NCI-H146 (cell line): ENCODE measurements around the gene MAG.

Source experiments
- DNase-seq: peaks from one replicate; lab custom pipeline; 2025; lab: John Stamatoyannopoulos, UW

MAG gene

DNA sequence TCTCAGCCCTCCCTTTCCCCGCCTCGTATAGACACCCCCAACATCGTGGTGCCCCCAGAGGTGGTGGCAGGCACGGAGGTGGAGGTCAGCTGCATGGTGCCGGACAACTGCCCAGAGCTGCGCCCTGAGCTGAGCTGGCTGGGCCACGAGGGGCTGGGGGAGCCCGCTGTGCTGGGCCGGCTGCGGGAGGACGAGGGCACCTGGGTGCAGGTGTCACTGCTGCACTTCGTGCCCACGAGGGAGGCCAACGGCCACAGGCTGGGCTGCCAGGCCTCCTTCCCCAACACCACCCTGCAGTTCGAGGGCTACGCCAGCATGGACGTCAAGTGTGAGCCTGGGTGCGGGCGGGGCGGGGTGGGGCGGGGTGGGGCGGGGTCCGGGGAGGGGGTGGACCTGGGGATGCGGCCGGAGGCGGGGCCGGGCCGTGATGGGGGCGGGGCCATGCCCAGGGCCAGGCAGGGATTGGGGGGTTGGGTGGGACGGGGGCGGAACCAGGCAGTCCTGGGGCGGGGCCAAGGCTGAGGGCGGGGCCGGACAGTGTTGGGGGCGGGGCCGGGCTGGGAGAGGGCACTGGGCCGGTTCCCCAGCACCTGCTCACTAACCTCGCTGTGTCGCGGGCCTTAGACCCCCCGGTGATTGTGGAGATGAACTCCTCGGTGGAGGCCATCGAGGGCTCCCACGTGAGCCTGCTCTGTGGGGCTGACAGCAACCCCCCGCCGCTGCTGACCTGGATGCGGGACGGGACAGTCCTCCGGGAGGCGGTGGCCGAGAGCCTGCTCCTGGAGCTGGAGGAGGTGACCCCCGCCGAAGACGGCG, 7.8 kb downstream of the MAG start:
- DNase-seq, result no peak

DNA sequence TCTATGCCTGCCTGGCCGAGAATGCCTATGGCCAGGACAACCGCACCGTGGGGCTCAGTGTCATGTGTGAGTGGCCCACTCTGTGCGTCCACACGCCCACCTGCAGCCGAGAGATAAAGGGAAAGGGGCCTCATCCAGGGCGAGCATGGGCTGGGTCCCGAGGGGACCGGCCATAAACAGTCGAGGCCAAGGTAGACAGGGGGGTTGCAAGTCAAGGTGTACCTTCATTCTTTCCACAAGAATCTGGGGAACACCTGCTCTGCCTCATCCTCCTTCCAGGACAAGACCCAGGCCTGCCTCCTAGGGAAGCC, 8.3 kb downstream of the MAG start:
- no peak for DNase-seq

DNA sequence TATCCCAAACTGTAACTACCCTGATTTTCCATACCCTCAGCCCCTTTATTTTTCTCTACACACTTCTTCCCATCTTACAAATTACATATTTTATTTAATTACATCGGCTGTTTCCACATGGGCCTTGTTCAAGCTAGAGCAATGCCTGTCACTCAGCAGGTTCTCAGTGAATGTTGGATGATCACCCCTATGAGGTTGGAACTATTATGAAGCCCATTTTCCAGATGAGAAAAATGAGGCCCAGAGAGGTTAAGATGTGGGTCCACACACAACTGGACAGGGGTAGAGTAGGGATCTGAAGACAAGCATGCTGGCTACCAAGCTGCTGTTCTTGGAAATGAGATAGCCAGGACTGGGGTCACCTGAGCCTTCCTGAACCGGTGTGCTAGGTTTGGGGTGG, 10.0 kb downstream of the MAG start:
- DNase-seq, result no peak

DNA sequence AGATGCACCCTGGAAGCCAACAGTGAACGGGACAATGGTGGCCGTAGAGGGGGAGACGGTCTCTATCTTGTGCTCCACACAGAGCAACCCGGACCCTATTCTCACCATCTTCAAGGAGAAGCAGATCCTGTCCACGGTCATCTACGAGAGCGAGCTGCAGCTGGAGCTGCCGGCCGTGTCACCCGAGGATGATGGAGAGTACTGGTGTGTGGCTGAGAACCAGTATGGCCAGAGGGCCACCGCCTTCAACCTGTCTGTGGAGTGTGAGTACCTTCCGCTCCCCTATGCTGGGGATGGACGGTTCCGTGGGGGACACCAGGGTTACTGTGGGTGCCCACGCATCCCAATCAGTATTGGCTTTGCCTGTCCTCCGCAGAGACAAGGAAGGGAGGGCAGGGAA, 10.5 kb downstream of the MAG start:
- DNase-seq, result no peak

DNA sequence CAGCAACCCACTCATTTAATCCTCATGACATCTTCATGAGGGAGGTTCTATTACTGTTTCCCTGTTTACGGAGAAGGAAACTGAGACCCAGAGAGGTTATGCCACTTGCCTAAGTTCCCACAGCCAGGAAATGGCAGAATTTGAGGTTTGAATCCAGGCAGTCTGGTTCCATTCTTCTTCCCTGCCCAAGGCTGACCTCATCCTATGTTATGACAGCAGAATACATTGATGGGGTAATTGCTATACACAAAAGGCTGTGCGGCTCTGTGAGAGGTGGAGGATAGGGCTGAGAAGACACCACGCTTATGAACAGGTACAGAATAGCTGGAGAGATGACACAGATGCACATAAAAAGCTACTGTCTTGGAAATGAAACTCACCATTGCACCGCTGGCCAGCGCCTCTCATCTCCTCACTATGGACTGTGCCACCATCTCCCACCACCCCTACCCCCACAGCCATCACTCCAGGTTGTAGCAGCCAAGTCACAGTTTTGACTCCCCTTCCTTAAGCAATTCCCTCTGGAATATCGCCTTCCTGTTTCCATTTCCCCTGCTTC, 11.5 kb downstream of the MAG start:
- DNase-seq, result no peak

DNA sequence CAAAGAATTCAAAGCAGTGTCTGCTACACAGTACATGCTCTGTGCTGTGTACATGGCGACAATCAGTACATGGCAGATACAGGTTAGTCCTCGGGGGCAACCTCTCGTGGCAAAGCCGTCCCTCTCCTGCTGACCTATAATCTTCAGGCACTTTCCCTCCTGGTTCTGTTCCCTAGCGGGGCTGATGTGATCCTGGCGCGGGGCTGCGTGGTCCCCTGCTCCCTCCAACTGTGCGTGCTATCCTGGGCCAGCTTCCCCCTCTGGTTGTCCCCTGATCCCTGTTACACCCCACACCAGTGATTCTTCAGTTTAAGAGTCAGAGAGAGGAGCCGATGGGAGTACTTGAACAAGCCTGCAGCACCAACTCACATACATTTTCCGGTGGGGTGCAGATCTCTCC, 12.1 kb downstream of the MAG start:
- DNase-seq, result no peak

DNA sequence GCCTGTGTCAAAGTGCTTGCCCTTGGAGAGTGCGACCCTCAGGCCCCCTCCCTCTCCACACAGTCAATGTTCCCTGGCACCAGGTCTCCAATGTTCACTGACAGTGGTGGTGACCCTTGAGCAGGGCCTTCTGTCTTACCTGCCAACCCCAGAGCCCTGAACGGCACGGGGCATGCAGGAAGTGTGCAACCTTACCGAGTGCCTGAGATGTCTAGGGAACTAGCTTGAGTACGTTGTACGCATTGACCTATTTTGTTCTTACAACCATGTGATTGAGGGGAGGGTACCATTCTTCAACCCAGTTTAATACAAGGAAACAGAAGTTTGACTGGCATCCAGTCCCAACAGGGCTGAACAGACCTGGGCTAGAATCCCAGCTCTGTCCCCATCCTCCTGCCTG, 13.2 kb downstream of the MAG start:
- DNase-seq, result no peak

DNA sequence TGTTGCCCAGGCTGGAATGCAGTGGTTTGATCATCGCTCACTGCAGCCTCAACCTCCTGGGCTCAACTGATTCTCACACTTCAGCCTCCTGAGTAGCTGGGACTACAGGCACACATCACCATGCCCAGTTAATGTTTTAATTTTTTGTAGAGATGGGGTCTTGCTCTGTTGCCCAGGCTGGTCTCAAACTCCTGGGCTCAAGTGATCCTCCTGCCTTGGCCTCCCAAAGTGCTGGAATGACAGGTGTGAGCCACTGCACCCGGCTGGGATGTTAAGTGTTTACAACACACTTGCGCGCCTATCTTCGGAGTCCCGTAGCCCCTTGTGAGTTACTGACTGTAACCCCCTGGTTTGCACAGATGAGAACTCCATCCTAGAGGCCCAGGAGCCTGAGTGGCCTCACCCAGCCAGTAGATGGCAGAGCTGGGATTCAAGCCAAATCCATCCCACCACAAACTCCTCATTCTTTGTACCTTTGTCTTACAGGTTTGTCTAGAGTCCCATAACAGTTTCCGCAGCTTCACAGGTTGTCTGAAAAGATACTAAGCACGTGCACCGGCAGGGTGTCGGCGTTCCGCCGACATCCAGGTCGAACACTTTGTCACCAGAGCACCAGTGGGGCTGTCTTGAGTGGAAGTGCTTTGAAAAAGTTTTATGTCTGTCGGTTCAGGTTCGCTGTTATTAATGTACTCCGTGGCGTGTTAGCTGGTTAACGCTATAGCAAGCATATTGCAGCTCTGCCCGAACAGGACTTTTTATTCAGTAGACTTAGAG, 14.7 kb downstream of the MAG start:
- no peak for DNase-seq

DNA sequence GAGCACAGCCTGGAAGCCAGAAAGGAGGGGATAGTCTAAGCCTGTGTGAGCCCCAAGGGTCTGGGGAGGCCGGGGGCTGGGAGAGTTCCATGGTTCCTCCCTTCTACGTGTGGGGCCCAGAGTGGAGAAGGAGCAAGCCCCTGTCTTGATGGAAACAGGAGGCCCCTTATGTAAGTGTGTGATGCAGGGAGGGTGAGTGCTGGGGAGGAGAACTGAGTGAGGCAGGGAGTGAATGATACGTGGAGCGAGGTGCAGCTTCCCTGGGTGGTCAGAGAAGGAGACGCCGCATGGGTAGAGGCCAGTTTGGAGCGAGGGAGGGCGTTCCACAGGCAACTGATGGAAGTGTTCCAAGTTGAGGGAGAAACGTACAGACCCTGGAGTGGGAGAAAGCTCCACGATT, 16.0 kb downstream of the MAG start:
- DNase-seq, result no peak

DNA sequence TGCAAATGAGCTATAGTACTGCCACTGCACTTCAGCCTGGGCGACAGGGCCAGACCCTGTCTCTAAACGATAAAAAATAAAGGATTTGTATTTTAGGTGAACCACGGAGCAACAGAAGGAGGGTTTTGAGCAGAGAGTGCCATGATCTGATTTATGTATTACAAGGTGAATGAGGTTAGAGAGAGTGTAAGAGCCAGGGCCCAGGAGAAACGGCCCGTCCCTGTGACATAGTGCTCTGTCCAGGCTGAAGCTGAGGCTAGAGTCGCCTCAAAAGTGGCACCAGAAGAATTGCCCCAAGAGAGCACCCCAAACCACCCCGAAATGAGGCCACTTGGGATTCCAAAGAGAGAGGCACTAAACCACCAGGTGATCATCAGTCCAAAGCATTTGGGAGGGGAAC, 16.9 kb downstream of the MAG start:
- DNase-seq, result no peak

DNA sequence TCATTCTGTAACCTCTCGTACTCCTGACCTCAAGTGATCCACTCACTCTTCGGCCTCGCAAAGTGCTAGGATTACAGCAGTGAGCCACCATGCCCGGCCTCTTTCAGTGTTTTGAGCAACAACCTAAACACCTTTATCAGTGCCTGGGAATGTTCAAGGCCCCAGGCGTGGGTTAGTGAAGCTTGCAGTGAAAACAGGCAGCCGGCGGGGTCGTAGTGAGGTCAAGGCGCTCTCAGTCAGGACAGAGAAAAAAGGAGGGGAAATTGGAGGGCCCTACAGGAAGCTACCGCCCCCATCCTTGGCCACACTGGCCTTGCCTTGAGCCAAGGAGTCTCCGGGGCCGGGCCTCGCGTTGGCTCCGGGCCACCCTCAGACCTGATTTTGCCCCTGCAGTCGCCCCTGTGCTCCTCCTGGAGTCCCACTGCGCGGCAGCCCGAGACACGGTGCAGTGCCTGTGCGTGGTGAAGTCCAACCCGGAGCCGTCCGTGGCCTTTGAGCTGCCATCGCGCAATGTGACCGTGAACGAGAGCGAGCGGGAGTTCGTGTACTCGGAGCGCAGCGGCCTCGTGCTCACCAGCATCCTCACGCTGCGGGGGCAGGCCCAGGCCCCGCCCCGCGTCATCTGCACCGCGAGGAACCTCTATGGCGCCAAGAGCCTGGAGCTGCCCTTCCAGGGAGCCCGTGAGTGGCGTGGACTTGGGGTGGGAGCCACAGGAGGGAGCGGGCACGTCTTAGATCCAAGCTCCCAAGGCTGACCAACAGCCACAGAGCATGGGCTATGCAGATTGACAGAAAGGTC, 17.7 kb downstream of the MAG start:
- DNase-seq, result no peak

DNA sequence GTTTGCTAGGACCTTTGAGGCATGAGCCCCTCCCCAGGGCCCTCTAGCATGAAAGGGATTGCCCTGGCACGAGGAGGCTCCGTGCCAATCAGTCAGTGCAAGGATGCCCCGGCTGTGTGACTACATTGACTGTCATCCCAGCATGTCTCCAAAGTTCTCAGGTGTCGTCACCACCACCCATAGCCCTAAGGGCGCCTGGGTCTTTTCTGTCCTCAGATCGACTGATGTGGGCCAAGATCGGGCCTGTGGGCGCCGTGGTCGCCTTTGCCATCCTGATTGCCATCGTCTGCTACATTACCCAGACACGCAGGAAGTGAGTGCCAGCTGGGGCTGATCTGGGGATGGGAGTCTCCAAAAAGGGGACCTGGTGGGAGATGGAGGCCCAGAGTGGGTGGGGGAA, 18.4 kb downstream of the MAG start:
- DNase-seq, result no peak

DNA sequence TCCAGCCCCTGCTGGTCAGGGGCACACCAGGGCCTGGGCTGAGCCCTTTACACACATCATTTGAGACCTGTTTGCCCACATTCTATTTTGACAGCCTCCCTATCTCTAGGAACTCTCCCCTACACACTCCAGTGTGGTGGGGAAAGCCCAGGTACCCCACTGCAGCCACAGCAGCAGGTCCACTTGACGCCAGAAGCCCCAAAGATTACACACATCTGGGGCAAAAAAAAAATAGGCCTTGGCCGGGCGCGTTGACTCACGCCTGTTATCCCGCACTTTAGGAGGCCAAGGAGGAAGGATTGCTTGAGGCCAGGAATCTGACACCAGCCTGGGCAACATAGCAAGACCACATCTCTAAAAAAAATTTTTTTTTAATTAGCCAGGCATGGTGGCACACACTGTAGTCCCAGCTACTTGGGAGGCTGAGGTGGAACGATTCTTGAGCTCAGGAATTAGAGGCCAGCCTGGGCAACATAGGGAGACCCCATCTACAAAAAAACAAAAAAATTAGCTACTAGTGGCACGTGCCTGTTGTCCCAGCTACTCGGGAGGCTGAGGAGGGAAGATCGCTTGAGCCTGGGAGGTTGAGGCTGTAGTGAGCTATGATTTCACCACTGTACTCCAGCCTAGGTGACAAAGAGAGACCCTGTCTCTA, 19.0 kb downstream of the MAG start:
- no peak for DNase-seq

DNA sequence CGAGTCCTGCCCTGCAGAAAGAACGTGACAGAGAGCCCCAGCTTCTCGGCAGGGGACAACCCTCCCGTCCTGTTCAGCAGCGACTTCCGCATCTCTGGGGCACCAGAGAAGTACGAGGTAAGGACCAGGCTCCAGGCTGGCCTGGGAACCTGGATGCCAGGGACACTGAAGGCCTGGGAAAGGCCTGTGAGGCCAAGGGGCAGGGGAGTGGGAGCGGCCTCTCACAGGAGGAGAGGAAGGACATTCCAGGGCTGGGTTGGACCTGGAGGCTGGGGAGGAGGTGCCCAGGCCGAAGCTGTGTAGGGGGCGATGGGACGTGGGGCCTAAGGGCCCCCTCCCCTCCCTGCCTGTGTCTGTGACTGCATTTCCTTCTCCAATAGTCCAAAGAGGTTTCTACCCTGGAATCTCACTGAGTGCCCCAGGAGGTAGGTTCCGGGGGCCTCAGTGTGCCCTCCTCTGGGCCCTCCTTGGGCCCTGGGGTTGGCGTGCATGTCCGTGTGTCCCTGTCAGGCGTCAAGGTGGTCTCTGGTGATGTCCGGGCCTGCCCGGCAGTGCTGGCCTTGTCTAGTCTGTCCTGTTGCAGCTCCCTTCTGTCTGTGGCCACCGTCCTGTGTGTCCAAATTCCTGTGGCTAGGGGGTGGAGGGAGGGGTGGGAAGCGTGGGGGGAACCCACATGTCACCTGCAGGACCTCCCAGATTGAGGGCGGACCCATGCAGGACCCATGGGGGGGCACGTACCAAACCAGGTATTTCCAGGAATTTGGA, 20.1 kb downstream of the MAG start:
- no peak for DNase-seq

DNA sequence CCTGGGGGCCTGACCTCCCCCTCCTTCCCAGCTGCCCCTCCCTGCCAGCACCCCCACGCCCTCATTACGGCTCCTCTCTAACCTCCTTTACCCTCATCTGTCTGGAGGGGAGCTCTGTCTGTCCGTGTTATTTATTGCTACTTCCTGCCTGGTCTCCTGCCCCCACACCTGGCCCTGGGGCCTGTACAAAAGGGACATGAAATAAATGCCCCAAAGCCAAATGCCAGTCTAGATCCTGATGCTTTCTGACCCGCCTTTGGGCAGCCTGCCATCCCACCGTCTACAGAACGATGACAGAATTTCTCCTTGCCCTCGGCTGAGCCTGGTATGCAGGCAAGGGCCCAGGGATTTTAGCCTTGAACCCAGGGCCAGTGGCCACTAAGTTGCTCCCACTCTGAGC, 21.6 kb downstream of the MAG start:
- DNase-seq, result no peak

DNA sequence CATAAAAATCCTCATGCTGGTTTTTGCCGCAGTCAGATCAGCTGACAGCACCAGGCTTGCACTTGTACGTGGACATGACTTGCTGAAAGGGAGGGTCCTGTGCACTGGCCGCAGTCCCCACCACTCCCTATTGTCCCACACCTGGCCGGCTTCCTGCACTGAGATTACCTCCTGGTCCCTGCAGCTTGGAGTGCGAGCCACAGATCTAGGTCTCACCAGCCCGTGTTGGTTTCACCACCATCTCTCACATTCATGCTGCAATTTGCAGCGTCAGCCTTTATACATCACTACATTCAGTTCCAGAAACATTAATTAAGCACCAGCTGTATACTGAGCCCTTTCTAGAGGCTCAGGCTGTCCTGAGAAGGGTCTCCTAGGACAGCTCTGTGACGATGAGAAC, 22.1 kb downstream of the MAG start:
- no peak for DNase-seq

DNA sequence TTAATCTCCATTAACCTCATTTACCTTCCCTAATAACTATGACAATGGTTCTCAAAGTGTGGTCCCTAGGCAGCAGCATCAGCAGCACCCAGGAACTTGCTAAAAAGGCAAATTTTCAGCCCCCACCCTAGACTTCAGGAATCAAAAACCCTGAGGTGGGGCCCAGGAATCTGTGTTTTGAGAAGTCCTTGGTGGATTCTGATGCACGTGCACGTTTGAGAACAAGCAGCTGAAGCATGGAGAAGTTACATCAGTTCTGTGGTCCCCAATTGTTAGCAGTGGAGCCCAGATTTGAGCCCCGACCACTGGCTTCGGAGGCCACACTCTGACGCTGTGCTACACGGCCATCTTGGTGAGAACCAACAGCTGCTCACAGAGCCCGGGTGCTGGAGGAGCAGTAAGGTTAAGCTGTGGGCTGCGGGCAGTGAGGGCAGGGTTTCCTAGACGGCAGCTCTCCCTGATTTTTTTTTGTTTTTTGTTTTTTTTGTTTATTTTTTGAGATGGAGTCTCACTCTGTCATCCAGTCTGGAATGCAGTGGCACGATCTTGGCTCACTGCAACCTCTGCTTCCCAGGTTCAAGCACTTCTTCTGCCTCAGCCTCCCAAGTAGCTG, 23.0 kb downstream of the MAG start:
- DNase-seq, result no peak

DNA sequence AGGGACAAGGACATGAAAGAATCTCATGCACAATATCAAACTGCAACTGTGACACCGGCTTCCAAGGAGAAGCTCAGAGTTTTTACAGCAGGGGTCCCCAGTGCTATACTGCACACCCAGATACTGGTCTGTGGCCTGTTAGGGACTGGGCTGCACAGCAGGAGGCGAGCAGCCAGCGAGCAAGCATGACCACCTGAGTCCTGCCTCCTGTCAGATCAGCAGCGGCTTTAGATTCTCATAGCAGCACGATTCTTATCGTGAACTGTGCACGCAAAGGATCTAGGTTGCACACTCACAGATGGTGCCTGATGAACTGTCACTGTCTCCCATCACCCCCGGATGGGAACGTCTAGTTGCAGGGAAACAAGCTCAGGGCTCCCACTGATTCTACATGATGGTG, 23.9 kb downstream of the MAG start:
- no peak for DNase-seq

DNA sequence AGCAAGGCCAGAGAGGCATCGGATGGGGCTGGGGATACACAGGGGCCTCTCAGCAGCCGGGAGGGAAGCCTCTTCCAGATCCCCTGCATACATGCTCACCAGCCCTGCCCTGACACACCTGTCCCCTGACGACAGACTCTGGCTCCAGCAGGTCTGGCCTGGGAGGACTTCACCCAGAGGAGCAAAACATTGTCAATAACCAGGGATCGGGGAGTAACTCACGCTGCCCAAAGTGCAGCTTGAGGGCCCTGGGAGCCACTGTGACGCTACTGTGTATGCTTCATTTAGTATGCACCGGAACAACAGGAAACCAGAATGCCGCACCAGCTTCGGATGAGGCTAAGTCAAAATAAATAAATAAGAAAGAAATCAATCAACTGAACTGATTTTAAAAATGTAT, 24.6 kb downstream of the MAG start:
- no peak for DNase-seq

DNA sequence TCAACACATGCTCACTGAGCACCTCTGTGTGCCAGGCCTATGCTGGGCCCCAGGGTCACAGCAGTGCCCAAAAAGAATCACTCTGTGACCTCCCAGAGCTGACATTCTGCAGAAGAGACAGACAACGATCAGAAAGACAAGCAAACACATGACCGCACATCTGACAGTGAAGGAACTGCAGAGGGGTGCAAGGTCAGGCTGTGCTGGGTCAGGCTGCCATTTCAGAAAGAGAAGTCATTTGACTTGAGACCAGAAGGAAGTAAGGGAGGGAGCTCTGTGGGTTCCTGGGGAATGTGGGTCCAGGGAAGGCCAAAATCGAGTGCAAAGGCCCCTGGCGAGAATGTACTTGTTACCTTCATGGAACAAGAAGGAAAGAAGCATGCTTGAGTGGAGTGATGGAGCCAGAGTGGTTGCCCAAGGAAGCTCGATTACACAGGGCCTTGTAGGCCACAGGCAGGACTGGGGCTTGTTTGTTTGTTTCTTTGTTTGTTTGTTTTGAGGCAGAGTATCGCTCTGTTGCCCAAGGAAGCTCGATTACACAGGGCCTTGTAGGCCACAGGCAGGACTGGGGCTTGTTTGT, 25.6 kb downstream of the MAG start:
- no peak for DNase-seq
